GM19025 (cell line): Measurements from ENCODE around the gene SELP.
"Not testable (repeated sequence)": the region's sequence is repeated elsewhere in the genome, so short reads cannot be mapped to it uniquely, and the experiment has no call there.

ENCODE experiments used
- ATAC-seq: cut with Tn5 transposase; IDR thresholded peaks from one replicate; pipeline ENCODE4 v1.9.1; 2021; ENCODE audit warnings: mild to moderate bottlenecking, low read depth, moderate library complexity; ENCODE audit not compliant: unreplicated experiment

Gene SELP

DNA sequence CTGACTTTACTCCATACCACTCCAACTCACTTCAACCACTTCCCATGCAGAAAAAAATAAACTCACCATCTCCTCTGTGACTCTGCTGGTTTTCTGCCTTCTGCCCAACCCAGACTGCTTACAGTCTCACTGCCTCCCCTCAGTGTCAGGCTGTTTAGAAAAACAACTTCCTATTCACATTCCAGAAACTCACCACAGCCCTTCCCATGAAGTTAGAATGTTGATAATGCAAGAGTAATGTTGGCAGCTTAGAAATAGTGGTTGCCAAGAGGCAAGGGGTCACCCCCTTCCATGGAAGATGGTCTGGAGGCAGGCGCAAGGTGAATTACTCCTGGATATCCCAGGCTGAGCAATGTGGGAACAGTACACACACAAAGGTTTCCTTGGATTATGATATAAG, at the start of gene SELP:
SELP (minus strand) TSS at position 119 of the 400 bp plus-strand sequence; CDS start at position 69, 50 bp downstream.
- ATAC-seq: no peak

GRCh38 chr1:169679692-169680091, 49.8 kb upstream of the SELP start:
- ATAC-seq: no peak

- no peak for ATAC-seq
Measured at GRCh38 chr1:169676001-169676400, 46.1 kb upstream of the SELP start.

DNA sequence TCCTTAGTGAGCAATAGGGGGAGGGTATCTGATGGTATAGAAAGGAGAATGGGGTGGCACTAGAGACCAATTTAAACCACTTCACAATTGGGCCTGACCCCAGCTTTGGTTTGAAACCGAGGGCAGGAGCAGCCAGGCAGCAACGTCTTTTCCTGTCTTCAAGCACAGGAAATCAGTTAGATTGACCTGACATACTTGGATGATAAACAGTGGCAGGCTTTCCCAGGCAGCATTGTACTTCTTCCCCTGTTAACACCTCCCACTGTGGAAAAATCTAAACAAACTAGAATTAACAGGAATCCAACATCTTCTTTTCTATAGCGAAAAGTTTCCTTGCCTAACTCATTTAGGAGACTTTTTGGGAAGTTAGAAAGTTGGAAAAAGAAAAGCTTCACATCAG, 40.9 kb upstream of the SELP start:
- no peak for ATAC-seq

GRCh38 chr1:169670244-169670643, 40.3 kb upstream of the SELP start:
- not testable (repeated sequence) for ATAC-seq

GRCh38 chr1:169667699-169668596, 38.0 kb upstream of the SELP start:
- ATAC-seq: not testable (repeated sequence)

- ATAC-seq: not testable (repeated sequence)
Measured at GRCh38 chr1:169667227-169667639, 37.3 kb upstream of the SELP start.

- ATAC-seq: not testable (repeated sequence)
Measured at GRCh38 chr1:169662680-169663079, 32.8 kb upstream of the SELP start.

DNA sequence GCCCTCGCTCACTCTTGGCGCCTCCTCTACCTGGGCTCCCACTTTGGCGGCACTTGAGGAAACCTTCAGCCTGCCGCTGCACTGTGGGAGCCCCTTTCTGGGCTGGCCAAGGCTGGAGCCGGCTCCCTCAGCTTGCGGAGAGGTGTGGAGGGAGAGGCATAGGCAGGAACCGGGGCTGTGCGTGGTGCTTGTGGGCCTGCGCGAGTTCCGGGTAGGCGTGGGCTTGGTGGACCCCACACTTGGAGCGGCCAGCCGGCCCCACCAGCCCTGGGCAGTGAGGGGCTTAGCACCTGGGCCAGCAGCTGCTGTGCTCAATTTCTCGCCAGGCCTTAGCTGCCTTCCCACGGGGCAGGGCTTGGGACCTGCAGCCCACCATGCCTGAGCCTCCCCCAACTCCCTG, 31.1 kb upstream of the SELP start:
- ATAC-seq: not testable (repeated sequence)

- not testable (repeated sequence) for ATAC-seq
Measured at GRCh38 chr1:169658777-169659176, 28.9 kb upstream of the SELP start.

DNA sequence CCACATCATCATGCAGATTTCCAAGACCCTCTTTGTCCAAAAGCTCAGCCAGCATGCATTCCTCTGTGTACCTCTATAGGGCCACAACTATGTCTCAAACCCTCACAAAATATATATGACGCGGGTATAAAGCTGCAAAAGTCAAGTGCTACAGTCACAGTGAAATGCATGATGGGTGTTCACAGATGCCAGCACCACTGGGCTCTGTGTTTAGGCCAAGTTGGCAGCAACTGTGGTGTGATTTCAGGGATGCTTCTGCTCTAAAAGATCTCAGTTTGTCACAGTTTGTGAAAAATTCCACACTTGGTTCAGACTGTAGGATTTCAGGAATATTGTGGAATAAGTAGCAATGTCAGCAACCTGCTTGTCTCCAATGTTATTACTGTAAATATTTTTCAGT, 23.9 kb upstream of the SELP start:
- no peak for ATAC-seq

DNA sequence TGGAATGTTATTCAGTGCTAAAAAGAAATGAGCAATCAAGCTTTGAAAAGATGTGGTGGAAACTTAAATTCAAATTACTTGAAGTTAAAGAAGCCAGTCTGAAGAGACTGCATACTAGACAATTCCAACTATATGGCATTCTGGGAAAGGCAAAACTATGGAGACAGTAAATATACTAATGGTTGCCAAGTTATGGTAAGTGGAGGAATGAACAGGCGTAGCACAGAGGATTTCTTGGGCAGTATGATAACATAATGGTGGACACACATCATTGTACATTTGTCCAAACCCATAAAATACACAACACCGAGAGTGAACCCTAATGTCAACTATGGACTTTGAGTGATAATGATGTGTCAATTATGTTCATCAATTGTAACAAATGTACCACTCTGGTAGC, 21.1 kb upstream of the SELP start:
- ATAC-seq: no peak

- ATAC-seq: no peak
Measured at GRCh38 chr1:169650551-169650950, 20.6 kb upstream of the SELP start.

DNA sequence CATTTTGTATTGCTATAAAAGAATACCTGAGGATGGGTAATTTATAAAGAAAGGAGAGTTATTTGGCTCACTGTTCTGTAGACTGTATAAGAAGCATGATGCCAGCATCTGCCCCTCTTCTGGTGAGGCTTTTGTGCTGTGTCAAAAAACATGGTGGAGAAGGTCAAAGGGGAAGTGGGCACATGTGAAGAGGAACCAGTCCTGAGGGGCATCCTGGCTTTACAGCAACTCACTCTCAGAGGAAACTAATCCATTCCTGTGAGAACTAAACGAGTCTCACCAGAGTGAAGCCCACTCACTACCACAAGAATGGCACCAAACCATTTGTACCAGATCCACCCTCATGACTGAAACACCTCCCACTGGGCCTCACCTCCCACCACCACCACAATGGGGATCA, 18.8 kb upstream of the SELP start:
- ATAC-seq: no peak

DNA sequence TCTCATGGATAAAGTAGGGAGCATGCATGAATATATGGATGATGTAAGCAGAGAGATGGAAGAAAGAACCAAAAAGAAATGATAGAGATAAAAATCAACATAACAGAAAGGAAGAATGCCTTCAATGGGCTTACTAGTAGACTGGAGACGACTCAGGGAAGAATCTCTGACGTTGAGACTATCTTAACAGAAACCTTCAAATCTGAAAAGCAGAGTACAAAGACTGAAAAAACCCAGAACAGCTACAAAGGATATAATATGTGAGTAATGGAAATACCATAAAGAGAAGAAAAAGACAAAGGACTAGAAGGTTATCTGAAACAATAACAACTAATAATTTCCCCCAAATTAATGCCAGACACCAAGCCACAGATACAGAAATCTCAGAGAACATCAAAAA, 18.3 kb upstream of the SELP start:
- no peak for ATAC-seq

DNA sequence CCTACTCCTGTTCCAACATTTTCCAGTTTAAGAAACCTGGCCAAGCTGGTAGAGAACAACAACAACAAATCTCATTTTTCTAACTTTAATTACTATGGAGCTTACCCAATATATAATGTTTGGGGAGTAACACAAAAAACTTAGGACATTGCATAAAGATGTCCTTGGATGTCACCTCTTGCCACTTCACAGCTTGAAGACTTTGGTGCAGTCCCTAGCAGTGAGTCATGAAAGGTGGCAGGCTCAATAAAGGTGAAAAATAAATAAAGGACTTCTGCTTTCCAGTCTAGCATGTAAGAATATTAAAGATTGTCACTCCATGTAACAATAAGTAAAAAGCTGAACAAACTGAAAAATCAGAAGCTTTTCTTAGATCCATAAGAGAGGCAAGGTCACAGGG, 17.6 kb upstream of the SELP start:
- no peak for ATAC-seq

GRCh38 chr1:169644297-169644696, 14.4 kb upstream of the SELP start:
- ATAC-seq: no peak

- ATAC-seq: no peak
Measured at GRCh38 chr1:169634877-169635276, 5.0 kb upstream of the SELP start.

GRCh38 chr1:169634145-169634544, 4.2 kb upstream of the SELP start:
- ATAC-seq: no peak

DNA sequence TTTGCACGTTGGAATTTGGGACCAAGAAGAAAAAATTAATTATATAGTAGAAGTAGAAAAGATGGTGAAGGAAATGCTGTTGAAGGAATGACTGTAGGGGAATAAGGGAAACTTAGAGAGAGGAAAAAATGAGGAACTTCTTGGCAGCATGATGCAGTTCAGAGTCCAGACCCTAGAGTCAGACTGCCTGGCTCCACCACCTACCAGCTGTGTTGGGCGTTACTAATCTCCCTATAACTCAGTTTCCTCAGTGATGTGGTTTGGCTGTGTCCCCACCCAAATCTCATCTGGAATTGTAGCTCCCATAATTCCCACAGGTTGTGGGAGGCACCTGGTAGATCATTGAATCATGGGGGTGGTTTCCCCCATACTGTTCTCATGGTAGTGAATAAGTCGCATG, 1.3 kb upstream of the SELP start:
- no peak for ATAC-seq

DNA sequence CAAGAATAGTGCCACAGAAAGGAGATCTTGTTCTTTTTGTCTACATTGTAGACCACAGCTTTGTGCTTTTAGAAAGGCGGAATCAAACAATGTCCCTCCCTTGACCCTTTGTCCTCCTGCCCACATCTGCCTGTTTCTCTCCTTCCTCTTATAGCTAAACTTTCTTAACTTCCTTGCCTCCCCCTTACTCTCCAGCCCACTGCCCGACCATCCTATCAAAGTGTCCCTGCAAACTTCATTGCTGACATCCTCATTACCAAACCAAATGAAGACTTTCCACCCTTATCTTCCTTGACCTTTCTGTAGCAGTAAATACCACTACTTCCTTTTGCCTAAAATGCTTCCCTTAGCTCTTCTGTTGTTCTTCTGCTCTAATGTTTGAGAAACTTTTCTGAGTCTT, 5.0 kb downstream of the SELP start:
- no peak for ATAC-seq

- ATAC-seq: no peak
Measured at GRCh38 chr1:169624122-169624521, 5.8 kb downstream of the SELP start.
